ENCODE results near the gene SRRM3.
A peak's percentile ranks its signal among the peaks of the same experiment; 100 is the strongest.

The SRRM3 gene

GRCh38 chr7:76272851-76273497, 71.3 kb downstream of the SRRM3 start:
- no peak for TF ChIP-seq CTCF (IDR thresholded peaks at IDR 0.05; ENCODE audit: insufficient read depth, low read depth, low read length, missing control alignments)
- no peak for DNase-seq (ENCODE audit: low read depth)
- no peak overlapping the region for H3K4me3 ChIP-seq (ENCODE audit: low read length)

GRCh38 chr7:76273503-76273902, 71.8 kb downstream of the SRRM3 start:
- no peak overlapping the region for H3K4me3 ChIP-seq (ENCODE audit: low read length)
- DNase-seq (ENCODE audit: low read depth), result no peak
- TF ChIP-seq CTCF (IDR thresholded peaks at IDR 0.05; ENCODE audit: insufficient read depth, low read depth, low read length, missing control alignments), result no peak

- no peak overlapping the region for H3K4me3 ChIP-seq (ENCODE audit: low read length)
- no peak for TF ChIP-seq CTCF (IDR thresholded peaks at IDR 0.05; ENCODE audit: insufficient read depth, low read depth, low read length, missing control alignments)
- DNase-seq (ENCODE audit: low read depth), result no peak
Measured at GRCh38 chr7:76278540-76278939, 76.8 kb downstream of the SRRM3 start.

GRCh38 chr7:76280408-76280807, 78.7 kb downstream of the SRRM3 start:
- no peak for TF ChIP-seq CTCF (IDR thresholded peaks at IDR 0.05; ENCODE audit: insufficient read depth, low read depth, low read length, missing control alignments)
- DNase-seq (ENCODE audit: low read depth), result no peak
- no peak overlapping the region for H3K4me3 ChIP-seq (ENCODE audit: low read length)

GRCh38 chr7:76281006-76281705, 79.5 kb downstream of the SRRM3 start:
- no peak for DNase-seq (ENCODE audit: low read depth)
- no peak for TF ChIP-seq CTCF (IDR thresholded peaks at IDR 0.05; ENCODE audit: insufficient read depth, low read depth, low read length, missing control alignments)
- no peak overlapping the region for H3K4me3 ChIP-seq (ENCODE audit: low read length)

GRCh38 chr7:76281706-76282343, 80.1 kb downstream of the SRRM3 start:
- peak overlapping the region; percentile 30 for H3K4me3 ChIP-seq (ENCODE audit: low read length)
- TF ChIP-seq CTCF (IDR thresholded peaks at IDR 0.05; ENCODE audit: insufficient read depth, low read depth, low read length, missing control alignments), result no peak
- no peak for DNase-seq (ENCODE audit: low read depth)
